NCI-H1694 treated with DMSO at 0.1 percent for 48 hours (cell line): ENCODE results near the gene KCTD16.

Experiments used
- DNase-seq: peaks from one replicate; lab custom pipeline; 2025; lab: John Stamatoyannopoulos, UW

The KCTD16 gene

GRCh38 chr5:144463481-144464223 is 293.0 kb downstream of the KCTD16 start:
- DNase-seq, result no peak

GRCh38 chr5:144464306-144464705 is 293.6 kb downstream of the KCTD16 start:
- no peak for DNase-seq

GRCh38 chr5:144465441-144465840 is 294.8 kb downstream of the KCTD16 start:
- no peak for DNase-seq

GRCh38 chr5:144467792-144468191 is 297.1 kb downstream of the KCTD16 start:
- peak; percentile 87 for DNase-seq

GRCh38 chr5:144468571-144468970 is 297.9 kb downstream of the KCTD16 start:
- peak; percentile 58 for DNase-seq

- DNase-seq, result no peak
Measured at GRCh38 chr5:144469106-144469505, 298.4 kb downstream of the KCTD16 start.

- DNase-seq, result no peak
Measured at GRCh38 chr5:144472221-144472620, 301.5 kb downstream of the KCTD16 start.

- no peak for DNase-seq
Measured at GRCh38 chr5:144473650-144474049, 303.0 kb downstream of the KCTD16 start.

GRCh38 chr5:144478565-144478964 is 307.9 kb downstream of the KCTD16 start:
- no peak for DNase-seq

GRCh38 chr5:144481861-144482260 is 311.2 kb downstream of the KCTD16 start:
- no peak for DNase-seq

GRCh38 chr5:144484124-144484897 is 313.6 kb downstream of the KCTD16 start:
- no peak for DNase-seq

GRCh38 chr5:144485540-144485939 is 314.9 kb downstream of the KCTD16 start:
- DNase-seq, result no peak

- DNase-seq, result no peak
Measured at GRCh38 chr5:144487207-144487606, 316.5 kb downstream of the KCTD16 start.

GRCh38 chr5:144487761-144488160 is 317.1 kb downstream of the KCTD16 start:
- no peak for DNase-seq

GRCh38 chr5:144503123-144503522 is 332.4 kb downstream of the KCTD16 start:
- DNase-seq, result no peak

- no peak for DNase-seq
Measured at GRCh38 chr5:144504929-144505577, 334.4 kb downstream of the KCTD16 start.

GRCh38 chr5:144510845-144511579 is 340.3 kb downstream of the KCTD16 start:
- DNase-seq, result no peak

GRCh38 chr5:144511580-144512072 is 341.0 kb downstream of the KCTD16 start:
- DNase-seq, result no peak

- DNase-seq, result no peak
Measured at GRCh38 chr5:144522698-144523097, 352.0 kb downstream of the KCTD16 start.

GRCh38 chr5:144525000-144525399 is 354.3 kb downstream of the KCTD16 start:
- DNase-seq, result no peak

- DNase-seq, result peak; percentile 82
Measured at GRCh38 chr5:144531188-144531587, 360.5 kb downstream of the KCTD16 start.
